GM18861 (cell line): ENCODE measurements around the gene EHD2.

Source experiments
- ATAC-seq: cut with Tn5 transposase; IDR thresholded peaks from one replicate; pipeline ENCODE4 v1.9.1; 2021; ENCODE audit not compliant: unreplicated experiment

EHD2 gene

DNA sequence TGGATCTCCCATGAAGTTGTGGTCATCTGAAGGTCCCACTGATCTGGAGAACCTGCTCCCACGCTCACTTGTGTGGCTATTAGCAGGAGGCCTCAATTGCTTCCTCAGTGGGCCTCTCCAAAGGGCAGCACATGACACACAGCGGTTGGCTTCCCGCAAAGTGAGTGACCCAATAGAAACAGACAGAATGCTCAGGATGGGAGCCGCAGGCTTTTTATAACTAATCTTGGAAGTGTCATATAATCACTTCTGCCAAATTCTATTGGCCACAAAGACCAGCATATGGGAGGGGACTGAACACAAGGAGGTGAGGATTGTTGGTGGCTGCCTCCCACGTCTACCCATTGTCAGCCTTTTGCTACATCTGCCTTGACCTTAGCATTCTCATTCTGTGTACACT is 22.1 kb upstream of the EHD2 start:
- ATAC-seq = no peak

DNA sequence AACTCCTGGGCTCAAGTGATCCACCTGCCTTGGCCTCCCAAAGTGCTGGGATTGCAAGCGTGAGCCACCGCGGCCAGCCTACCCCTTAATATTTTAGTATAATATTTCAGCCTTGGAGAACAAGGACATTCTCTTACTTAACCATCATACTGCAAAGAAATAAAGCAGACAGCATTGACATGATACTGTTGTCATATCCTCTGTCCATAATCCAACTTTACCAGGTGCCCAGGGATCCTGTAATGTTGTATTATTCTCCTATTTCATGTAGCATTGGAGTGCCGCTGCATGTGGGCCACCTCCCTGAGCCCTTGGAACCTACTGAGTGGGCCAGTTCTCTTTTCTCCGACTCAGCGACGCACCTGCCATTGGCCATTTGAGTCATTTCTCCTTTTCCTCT is 21.4 kb upstream of the EHD2 start:
- no peak for ATAC-seq

DNA sequence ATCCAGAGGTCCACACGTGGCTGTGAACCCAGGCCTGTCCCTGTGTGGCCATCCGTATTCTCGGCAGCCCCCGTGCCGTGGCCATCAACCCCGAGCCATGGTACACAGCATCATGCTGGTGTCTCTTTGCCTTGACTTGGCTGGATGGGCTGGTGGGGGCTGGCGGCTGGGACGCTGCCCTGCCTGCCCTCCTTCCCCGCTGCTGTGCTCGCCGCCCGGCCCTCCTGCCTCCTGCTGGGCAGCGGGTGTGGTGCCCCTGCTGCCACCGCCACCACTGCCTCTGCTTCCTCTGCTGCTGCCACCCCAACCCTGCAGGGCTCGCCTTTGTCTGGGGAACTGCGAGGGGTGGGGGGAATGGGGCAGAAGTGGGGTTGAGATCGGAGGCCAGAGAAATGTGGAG is 19.7 kb upstream of the EHD2 start:
- no peak for ATAC-seq

DNA sequence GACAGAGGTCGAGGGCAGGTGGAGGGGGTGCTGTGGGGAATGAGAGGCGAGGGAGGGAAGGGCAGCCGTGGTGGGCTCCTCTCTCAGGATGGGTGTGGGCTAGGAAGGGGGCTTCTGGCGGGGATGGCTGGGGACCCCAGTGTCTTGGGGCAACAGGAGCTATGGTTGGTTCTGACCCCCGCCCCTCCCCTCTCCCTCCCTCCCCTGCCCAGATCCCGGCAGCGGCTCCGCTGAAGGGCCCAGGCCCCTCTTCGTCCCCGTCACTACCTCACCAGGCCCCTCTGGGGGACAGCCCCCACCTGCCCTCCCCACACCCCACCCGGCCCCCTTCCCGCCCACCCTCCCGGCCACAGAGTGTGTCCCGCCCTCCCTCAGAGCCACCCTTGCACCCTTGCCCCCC is 19.3 kb upstream of the EHD2 start:
- ATAC-seq = no peak

DNA sequence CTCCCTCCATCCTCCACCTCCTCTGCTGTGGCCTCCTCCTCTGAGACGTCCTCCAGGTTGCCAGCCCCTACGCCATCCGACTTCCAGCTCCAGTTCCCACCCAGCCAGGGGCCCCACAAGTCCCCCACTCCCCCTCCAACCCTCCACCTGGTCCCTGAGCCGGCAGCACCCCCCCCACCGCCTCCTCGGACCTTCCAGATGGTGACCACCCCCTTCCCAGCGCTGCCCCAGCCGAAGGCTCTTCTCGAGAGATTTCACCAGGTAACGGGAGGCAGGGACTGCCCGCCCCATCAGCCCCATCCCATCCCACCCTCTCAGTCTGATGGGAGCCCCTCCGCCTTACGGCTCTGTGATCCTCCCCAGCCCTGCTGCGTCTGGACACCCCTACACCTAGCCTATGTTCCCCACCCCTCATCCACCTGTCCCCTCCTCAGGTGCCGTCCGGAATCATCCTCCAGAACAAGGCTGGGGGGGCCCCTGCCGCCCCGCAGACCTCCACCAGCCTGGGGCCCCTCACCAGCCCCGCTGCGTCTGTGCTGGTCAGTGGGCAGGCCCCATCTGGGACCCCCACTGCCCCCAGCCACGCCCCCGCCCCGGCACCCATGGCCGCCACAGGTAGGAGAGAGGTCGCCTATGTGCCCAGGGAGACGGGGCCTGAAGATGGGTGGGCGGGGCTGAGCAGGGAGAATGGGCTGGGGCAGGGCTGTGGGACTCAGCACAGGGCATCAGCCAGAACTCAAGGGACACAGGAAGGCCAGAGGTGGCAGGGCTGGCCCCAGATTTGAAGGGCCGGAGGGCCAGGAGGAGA is 18.6 kb upstream of the EHD2 start:
- no peak for ATAC-seq

DNA sequence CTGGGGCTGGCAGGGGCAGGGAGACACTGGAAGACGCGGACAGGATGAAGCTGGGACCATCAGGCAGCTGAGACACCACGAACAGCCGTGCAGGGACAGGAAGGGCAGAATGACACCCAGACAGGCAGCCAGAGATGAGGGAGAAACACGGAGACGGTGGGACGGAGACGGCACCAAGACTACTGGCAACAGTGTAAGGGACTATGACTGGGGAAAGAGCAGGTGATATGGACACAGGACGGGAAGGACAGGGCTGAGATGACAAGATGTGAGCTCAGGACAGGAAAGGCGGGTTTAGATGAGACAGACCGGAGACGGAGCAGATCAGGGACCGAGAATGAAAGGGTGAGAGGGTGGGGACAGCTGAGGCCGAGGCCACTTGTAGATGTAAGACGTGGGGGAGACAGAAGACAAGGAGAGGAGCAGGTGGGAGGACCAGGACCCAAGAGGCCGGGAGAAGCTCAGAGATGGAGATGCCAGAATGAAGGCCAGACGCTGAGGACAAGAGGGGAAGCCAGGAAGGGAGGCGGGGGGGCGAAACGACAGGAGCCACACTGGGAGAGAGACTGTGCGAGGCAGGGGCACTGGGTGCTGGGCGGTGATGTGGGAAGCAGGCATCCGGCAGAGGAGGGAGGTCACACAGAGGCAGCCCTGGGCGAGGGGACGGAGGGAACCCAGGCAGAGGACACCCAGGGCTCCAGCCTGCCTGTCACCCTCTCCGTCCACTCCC is 17.5 kb upstream of the EHD2 start:
- ATAC-seq = no peak

DNA sequence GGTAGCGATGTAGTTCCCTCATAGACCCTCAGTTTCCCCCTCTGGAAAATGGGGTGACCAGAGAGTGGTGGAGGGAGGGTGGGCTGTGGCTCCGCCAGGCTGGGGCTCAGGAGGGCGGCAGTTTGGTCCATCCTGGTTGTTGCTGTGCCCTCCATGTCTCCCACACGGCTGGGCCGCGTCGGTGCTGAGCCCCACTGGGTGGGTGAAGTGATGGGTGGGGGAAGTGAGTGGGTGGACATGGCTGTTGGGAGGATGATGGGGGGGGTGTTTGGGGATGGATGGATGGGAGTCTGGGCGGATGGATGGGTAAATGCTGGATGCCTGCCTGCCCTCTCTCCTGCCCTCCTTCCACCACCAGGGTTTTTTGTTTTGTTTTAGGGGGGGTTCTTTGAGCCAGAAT is 16.6 kb upstream of the EHD2 start:
- ATAC-seq = no peak

DNA sequence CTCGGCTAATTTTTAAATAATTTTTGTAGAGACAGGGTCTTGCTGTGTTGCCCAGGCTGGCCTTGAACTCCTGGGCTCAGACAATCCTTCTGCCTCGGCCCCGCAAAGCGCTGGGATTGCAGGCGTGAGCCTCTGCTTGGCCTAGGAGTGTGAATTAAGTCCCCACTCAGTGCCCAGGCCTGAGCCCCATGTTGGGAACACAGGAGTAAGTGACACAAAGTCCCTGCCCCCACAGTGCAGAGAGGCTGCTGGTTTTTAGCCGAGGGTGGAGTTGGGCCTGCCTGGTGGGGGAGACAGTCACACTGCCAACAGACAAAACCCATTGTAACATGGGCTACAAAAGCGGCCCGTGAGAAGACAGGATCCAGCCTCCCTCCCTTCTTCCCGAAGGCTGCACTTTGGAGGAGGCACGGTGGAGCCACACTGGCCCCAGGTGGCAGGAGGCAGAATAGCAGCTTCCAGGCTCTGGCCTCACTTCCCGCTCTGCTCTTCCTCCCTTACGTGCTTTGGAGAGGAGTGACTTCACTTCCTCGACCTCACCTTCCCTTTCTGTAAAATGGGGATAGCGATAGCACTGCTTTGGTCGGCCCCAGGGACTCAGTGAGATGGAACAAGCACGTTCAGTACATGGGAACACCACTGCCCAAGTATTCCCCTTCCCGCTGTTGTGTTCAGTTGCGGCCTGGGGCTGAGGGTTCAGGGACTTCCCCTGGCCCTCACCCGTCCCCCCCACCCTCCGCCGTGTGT is 15.2 kb upstream of the EHD2 start:
- no peak for ATAC-seq

DNA sequence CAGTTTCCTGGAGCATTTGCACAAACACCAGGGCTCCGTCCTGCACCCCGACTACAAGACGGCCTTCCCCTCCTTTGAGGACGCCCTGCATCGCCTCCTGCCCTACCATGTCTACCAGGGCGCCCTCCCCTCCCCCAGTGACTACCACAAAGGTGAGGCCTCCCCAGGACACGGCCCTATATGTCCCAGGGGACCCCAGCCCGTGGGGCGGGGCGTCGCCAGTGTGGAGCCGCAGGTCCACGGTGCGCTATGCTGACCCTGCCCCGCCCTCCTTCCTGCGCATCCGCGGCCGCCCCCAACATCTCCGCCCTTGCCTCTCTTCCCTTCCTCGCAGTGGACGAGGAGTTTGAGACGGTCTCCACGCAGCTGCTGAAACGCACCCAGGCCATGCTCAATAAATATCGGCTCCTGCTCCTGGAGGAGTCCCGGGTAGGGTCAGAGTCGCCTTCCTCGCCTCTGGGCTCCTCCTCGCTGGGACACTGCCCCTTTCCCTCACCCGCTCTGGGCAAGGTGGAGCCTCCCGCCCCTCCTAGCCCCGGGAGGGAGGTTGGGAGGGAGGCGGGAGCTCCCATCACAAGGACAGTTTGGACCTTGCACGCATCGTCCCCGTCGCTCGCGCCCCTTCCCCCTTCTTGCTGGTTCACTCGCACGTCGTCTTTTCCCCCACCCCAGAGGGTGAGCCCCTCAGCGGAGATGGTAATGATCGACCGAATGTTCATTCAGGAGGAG is 14.4 kb upstream of the EHD2 start:
- no peak for ATAC-seq

DNA sequence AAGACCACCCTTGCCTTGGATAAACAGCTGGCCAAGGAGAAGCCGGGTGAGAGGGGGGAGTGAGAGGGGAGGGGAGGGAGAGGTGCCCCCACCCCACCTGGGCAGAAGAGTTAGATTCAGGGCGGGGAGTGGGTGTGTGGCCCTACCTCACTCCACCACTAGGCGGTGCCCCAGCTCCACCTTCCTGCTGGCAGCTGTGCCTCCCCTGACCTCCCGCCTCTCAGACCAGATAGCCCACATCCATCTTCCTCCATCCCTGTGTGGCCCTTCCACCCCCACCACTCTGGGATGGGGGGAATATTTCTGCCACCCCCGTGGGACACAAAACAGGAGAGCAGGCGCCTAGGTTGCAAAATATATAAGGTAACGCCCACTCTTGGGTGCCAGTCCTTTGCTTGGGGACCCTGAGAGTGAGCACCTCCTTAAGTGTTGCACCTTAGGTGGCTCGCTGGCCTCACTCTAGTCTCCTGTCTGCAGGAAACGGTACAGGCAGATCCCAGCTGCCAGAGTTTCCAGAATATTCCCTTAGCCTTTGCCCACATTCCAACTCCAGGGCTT is 13.8 kb upstream of the EHD2 start:
- ATAC-seq = no peak

DNA sequence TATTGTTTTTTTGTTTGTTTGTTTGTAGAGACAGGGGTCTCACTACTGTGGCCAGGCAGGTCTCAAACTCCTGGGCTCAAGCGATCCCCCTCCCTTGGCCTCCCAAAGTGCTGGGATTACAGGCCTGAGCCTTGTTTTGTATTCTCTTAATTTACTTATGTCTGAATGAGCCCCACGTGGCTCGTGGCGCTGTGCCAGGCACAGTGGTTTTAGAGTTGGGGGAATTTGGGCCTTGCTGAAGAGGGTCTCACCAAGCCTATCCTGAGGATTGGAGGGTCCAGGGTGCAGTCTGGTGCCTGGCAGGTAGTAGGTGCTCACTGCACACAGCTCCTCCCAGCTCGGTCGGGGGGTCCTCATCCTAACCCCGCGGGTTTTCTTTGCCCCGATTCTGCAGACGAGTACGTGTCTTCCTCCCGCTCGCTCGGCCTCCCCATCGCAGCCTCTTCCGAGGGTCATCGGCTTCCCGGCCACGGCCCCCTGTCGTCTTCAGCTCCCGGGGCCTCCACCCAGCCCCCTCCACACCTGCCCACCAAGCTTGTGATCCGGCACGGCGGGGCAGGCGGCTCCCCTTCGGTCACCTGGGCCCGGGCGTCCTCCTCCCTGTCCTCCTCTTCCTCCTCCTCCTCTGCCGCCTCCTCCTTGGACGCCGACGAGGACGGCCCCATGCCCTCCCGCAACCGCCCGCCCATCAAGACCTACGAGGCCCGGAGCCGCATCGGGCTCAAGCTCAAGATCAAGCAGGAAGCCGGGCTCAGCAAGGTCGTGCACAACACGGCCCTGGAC is 12.1 kb upstream of the EHD2 start:
- ATAC-seq = no peak

DNA sequence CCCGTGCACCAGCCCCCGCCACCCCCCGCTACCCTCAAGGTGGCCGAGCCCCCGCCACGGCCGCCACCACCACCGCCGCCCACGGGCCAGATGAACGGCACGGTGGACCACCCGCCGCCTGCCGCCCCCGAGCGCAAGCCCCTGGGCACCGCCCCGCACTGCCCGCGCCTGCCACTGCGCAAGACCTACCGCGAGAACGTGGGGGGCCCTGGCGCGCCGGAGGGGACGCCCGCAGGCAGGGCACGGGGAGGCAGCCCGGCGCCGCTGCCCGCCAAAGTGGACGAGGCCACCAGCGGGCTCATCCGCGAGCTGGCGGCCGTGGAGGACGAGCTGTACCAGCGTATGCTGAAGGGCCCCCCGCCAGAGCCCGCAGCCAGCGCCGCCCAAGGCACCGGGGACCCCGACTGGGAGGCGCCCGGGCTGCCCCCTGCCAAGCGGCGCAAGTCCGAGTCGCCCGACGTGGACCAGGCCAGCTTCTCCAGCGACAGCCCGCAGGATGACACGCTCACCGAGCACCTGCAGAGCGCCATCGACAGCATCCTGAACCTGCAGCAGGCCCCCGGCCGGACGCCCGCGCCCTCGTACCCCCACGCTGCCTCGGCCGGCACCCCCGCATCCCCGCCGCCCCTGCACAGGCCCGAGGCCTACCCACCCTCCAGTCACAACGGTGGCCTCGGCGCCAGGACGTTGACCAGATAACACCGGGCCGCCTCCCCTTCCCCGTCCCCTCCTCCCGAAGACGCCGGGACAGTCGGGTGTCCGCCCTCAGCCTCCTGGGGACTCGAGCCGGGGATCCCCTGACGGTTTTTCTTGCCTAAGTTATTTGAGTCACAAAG is 11.3 kb upstream of the EHD2 start:
- no peak for ATAC-seq

DNA sequence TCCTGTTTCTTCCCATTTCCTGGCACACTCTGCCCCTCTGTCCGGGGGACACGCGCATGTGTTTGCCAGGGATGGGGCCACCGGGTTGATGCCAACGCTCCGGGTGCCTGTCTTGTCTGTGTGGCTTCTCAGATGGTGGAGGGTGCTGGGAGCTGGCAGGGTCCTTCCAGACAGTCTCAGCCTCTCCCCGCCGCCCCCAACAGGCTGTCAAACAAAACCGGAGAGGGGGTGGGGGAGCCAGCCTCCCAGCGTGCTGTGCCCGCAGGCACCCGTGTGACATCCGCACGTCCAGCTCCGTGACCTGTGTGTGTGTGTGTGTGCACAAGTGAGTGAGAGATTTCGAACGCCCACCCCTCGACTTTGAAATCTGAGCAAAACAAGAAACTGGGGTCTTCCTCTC is 10.6 kb upstream of the EHD2 start:
- no peak for ATAC-seq

DNA sequence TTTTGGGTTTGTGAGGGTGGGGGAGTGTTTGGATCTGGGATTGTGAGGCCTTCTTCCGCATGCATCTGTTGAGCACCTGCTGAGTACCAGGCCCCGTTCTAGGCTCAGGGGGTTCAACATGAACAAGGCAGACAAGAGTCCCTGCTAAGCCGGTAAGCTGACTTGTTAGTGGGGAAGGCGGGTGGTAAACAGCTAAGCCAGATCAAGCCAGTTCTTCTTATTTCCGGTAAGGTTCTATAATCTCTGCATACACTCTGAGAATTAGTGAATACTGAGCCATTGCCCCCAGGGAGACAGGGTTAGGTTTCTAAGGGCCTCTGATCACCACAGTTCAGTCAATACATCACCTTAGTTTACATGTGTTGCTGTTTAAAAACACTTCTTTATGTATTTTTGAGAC is 9.9 kb upstream of the EHD2 start:
- no peak for ATAC-seq

DNA sequence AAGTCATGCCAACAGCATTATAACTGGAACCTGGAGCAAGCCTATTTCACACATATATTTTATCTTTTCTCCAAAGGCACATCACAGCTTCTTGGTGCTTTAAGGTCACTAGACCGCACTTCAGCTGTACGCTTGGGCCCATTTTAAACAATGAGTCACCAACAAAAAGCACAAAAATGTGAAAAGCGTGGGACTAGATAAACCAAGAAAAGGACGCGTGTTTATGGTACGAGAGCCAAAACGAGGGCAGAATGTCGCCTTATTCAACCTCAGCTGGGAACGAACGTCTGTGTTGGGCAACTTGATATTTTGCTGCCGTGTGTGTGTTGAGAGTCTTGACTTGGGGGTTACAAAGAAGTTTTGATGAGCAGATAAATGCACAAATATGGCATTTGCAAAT is 9.2 kb upstream of the EHD2 start:
- ATAC-seq = no peak

DNA sequence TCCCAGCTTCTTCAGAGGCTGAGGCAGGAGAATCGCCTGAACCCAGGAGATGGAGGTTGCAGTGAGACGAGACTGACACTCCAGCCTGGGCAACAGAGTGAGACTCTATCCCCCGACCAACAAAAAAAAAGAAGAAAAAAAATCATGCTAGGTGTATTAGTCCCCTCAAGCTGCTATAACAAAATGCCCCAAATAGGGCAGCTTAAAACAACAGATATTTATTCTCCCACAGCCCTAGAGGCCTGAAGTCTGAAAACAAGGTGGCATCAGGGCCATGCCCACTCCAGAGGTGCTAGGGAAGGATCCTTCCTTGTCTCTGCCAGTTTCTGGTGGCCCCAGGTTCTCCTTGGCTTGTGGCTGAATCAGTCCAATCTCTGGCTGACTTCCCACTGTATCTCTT is 8.6 kb upstream of the EHD2 start:
- no peak for ATAC-seq

DNA sequence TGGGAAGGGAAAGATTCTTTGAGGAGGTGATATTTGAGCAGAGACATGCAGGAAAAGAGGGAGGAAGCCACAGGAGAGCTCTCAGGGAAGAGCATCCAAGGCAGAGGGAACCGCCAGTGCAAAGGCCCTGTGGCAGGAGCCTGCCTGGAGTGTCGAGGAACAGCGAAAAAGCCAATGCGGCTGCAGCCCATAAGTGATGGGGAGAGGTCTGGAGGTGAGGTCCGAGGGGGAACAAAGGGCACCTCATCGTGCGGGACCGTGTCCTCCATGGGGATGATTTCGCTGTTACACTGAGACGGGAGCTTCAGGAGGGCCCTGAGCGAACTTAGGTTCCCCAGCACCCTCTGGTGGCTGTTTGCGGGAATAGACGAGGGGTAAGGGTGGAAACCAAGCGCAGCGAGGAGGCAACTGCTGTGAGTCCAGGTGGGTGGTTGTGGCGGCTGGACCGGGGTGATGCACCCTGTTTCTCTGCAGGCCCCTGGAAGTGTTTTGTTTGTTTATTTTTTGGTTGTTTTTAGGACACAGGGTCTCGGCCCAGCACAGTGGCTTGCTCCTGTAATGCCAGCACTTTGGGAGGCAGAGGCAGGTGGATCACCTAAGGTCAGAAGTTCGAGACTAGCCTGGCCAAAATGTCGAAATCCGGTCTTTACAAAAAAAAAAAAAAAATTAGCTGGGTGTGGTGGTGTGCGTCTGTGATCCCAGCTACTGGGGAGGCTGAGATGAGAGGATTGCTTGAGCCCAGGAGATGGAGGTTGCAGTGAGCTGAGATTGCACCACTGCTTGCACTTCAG is 5.9 kb upstream of the EHD2 start:
- no peak for ATAC-seq

DNA sequence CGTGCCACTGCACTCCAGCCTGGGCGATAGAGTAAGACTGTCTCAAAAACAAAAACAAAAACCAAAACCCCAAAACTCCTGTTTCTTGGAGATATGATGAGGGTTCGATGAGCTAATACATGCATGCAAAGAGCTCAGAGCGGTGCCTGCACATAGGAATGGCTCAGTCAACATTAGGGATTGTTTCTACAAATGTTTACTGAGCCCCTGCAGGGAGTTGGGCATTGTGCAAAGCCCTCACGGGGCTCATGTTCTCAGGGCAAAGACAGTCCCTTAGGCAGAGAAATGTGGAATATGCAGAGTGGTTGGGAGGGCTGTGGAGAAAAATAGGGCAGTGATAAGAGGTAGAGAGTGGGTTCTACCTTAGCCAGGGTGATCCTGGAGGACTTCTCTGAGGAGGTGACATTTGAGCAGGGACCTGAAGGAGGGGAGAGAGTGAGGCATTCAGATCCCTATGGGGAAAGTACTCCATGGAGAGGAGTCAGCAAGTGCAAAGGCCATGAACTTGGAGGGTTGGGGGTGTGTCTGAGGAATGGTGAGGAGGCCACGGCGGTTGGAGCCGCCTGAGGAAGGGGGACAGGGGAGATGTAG is 1.5 kb upstream of the EHD2 start:
- no peak for ATAC-seq
